ENCODE data around the gene TMPRSS9.
"Not testable (repeated sequence)": the region's sequence is repeated elsewhere in the genome, so short reads cannot be mapped to it uniquely, and the experiment has no call there.

Gene TMPRSS9

GRCh38 chr19:2399582-2399981 is 39.5 kb downstream of the TMPRSS9 start:
- Mint-ChIP-seq H3K4me1 (ENCODE audit: low read depth) (peaks cover 3% of the 10 kb centered on the region), H3K4me3 (no peak overlapping the region), H3K27ac (no peak overlapping the region), H3K9me3 (ENCODE audit: low read depth) (no peaks in the 10 kb centered on the region), H3K36me3 (no peaks in the 10 kb centered on the region), H3K27me3 (no peaks in the 10 kb centered on the region)

- Mint-ChIP-seq H3K4me3 (no peak overlapping the region), H3K4me1 (ENCODE audit: low read depth) (no peaks in the 10 kb centered on the region), H3K36me3 (no peaks in the 10 kb centered on the region), H3K27me3 (no peaks in the 10 kb centered on the region), H3K9me3 (ENCODE audit: low read depth) (no peaks in the 10 kb centered on the region), H3K27ac (no peak overlapping the region)
Observed at GRCh38 chr19:2408247-2408646, 48.2 kb downstream of the TMPRSS9 start.

GRCh38 chr19:2409352-2409912 is 49.4 kb downstream of the TMPRSS9 start:
- H3K27ac Mint-ChIP-seq, result no peak overlapping the region
- no peaks in the 10 kb centered on the region for H3K4me1 Mint-ChIP-seq (ENCODE audit: low read depth)
- H3K4me3 Mint-ChIP-seq, result no peak overlapping the region
- no peaks in the 10 kb centered on the region for H3K36me3 Mint-ChIP-seq
- no peaks in the 10 kb centered on the region for H3K27me3 Mint-ChIP-seq
- no peaks in the 10 kb centered on the region for H3K9me3 Mint-ChIP-seq (ENCODE audit: low read depth)

GRCh38 chr19:2410023-2410422 is 50.0 kb downstream of the TMPRSS9 start:
- H3K27ac Mint-ChIP-seq, result no peak overlapping the region
- no peaks in the 10 kb centered on the region for H3K27me3 Mint-ChIP-seq
- no peak overlapping the region for H3K4me3 Mint-ChIP-seq
- H3K36me3 Mint-ChIP-seq, result no peaks in the 10 kb centered on the region
- no peaks in the 10 kb centered on the region for H3K4me1 Mint-ChIP-seq (ENCODE audit: low read depth)
- no peaks in the 10 kb centered on the region for H3K9me3 Mint-ChIP-seq (ENCODE audit: low read depth)

- no peaks in the 10 kb centered on the region for H3K36me3 Mint-ChIP-seq
- peak overlapping the region; percentile 28 for H3K27ac Mint-ChIP-seq
- no peak overlapping the region for H3K4me3 Mint-ChIP-seq
- no peaks in the 10 kb centered on the region for H3K9me3 Mint-ChIP-seq (ENCODE audit: low read depth)
- no peaks in the 10 kb centered on the region for H3K27me3 Mint-ChIP-seq
- no peaks in the 10 kb centered on the region for H3K4me1 Mint-ChIP-seq (ENCODE audit: low read depth)
Observed at GRCh38 chr19:2411709-2412108, 51.6 kb downstream of the TMPRSS9 start.

- H3K36me3 Mint-ChIP-seq, result no peaks in the 10 kb centered on the region
- H3K27ac Mint-ChIP-seq, result no peak overlapping the region
- H3K9me3 Mint-ChIP-seq (ENCODE audit: low read depth), result no peaks in the 10 kb centered on the region
- no peaks in the 10 kb centered on the region for H3K27me3 Mint-ChIP-seq
- H3K4me3 Mint-ChIP-seq, result no peak overlapping the region
- no peaks in the 10 kb centered on the region for H3K4me1 Mint-ChIP-seq (ENCODE audit: low read depth)
Observed at GRCh38 chr19:2412449-2412848, 52.4 kb downstream of the TMPRSS9 start.

- no peak overlapping the region for H3K4me3 Mint-ChIP-seq
- no peaks in the 10 kb centered on the region for H3K4me1 Mint-ChIP-seq (ENCODE audit: low read depth)
- H3K27ac Mint-ChIP-seq, result peak overlapping the region; percentile 66
- no peaks in the 10 kb centered on the region for H3K9me3 Mint-ChIP-seq (ENCODE audit: low read depth)
- H3K36me3 Mint-ChIP-seq, result no peaks in the 10 kb centered on the region
- H3K27me3 Mint-ChIP-seq, result no peaks in the 10 kb centered on the region
Observed at GRCh38 chr19:2413159-2413558, 53.1 kb downstream of the TMPRSS9 start.

- no peaks in the 10 kb centered on the region for H3K9me3 Mint-ChIP-seq (ENCODE audit: low read depth)
- H3K4me1 Mint-ChIP-seq (ENCODE audit: low read depth), result no peaks in the 10 kb centered on the region
- no peak overlapping the region for H3K4me3 Mint-ChIP-seq
- no peaks in the 10 kb centered on the region for H3K36me3 Mint-ChIP-seq
- no peaks in the 10 kb centered on the region for H3K27me3 Mint-ChIP-seq
- no peak overlapping the region for H3K27ac Mint-ChIP-seq
Observed at GRCh38 chr19:2413629-2414028, 53.6 kb downstream of the TMPRSS9 start.

- no peak overlapping the region for H3K4me3 Mint-ChIP-seq
- H3K27ac Mint-ChIP-seq, result no peak overlapping the region
- H3K27me3 Mint-ChIP-seq, result no peaks in the 10 kb centered on the region
- no peaks in the 10 kb centered on the region for H3K9me3 Mint-ChIP-seq (ENCODE audit: low read depth)
- H3K36me3 Mint-ChIP-seq, result no peaks in the 10 kb centered on the region
- H3K4me1 Mint-ChIP-seq (ENCODE audit: low read depth), result no peaks in the 10 kb centered on the region
Observed at GRCh38 chr19:2415281-2415972, 55.4 kb downstream of the TMPRSS9 start.

GRCh38 chr19:2415973-2416319 is 55.9 kb downstream of the TMPRSS9 start:
- H3K27me3 Mint-ChIP-seq, result no peaks in the 10 kb centered on the region
- no peak overlapping the region for H3K4me3 Mint-ChIP-seq
- H3K27ac Mint-ChIP-seq, result no peak overlapping the region
- H3K9me3 Mint-ChIP-seq (ENCODE audit: low read depth), result no peaks in the 10 kb centered on the region
- H3K36me3 Mint-ChIP-seq, result no peaks in the 10 kb centered on the region
- no peaks in the 10 kb centered on the region for H3K4me1 Mint-ChIP-seq (ENCODE audit: low read depth)

GRCh38 chr19:2416321-2417097 is 56.4 kb downstream of the TMPRSS9 start:
- Mint-ChIP-seq H3K27me3 (no peaks in the 10 kb centered on the region), H3K4me3 (no peak overlapping the region), H3K9me3 (ENCODE audit: low read depth) (no peaks in the 10 kb centered on the region), H3K36me3 (no peaks in the 10 kb centered on the region), H3K4me1 (ENCODE audit: low read depth) (no peaks in the 10 kb centered on the region), H3K27ac (no peak overlapping the region)

- H3K9me3 Mint-ChIP-seq (ENCODE audit: low read depth); H3K27ac Mint-ChIP-seq; H3K4me3 Mint-ChIP-seq; H3K27me3 Mint-ChIP-seq; H3K4me1 Mint-ChIP-seq (ENCODE audit: low read depth); H3K36me3 Mint-ChIP-seq: not testable (repeated sequence)
Observed at GRCh38 chr19:2417436-2417835, 57.4 kb downstream of the TMPRSS9 start.

GRCh38 chr19:2417881-2418406 is 57.9 kb downstream of the TMPRSS9 start:
- no peaks in the 10 kb centered on the region for H3K4me1 Mint-ChIP-seq (ENCODE audit: low read depth)
- H3K27ac Mint-ChIP-seq, result no peak overlapping the region
- H3K9me3 Mint-ChIP-seq (ENCODE audit: low read depth), result no peaks in the 10 kb centered on the region
- no peaks in the 10 kb centered on the region for H3K36me3 Mint-ChIP-seq
- no peaks in the 10 kb centered on the region for H3K27me3 Mint-ChIP-seq
- no peak overlapping the region for H3K4me3 Mint-ChIP-seq

- no peaks in the 10 kb centered on the region for H3K27me3 Mint-ChIP-seq
- no peaks in the 10 kb centered on the region for H3K4me1 Mint-ChIP-seq (ENCODE audit: low read depth)
Observed at GRCh38 chr19:2419754-2420153, 59.7 kb downstream of the TMPRSS9 start.

GRCh38 chr19:2420490-2420889 is 60.4 kb downstream of the TMPRSS9 start:
- Mint-ChIP-seq H3K9me3 (ENCODE audit: low read depth) (no peaks in the 10 kb centered on the region), H3K36me3 (no peaks in the 10 kb centered on the region), H3K4me3 (no peak overlapping the region), H3K4me1 (ENCODE audit: low read depth) (no peaks in the 10 kb centered on the region), H3K27me3 (no peaks in the 10 kb centered on the region), H3K27ac (no peak overlapping the region)

More at GRCh38 chr19:2419754-2420153, 59.7 kb downstream of the TMPRSS9 start:
- no peaks in the 10 kb centered on the region for H3K9me3 Mint-ChIP-seq (ENCODE audit: low read depth)
- H3K4me3 Mint-ChIP-seq, result no peak overlapping the region
- H3K27ac Mint-ChIP-seq, result no peak overlapping the region
- no peaks in the 10 kb centered on the region for H3K36me3 Mint-ChIP-seq
